Epidermal melanocyte (primary cell): ENCODE results near the gene JAKMIP2.

Source experiments
- DNase-seq: peaks from one replicate; pipeline ENCODE4 v3.0.0; 2011; ENCODE audit warnings: low spot score; ENCODE audit not compliant: insufficient read length

JAKMIP2 gene

GRCh38 chr5:147789820-147790219, 7.3 kb upstream of the JAKMIP2 start:
- no peak for DNase-seq

- DNase-seq: no peak
Observed at GRCh38 chr5:147788023-147788422, 5.5 kb upstream of the JAKMIP2 start.

- no peak for DNase-seq
Observed at GRCh38 chr5:147786142-147786541, 3.6 kb upstream of the JAKMIP2 start.

GRCh38 chr5:147784146-147784987, 1.8 kb upstream of the JAKMIP2 start:
- no peak for DNase-seq

- DNase-seq: no peak
Observed at GRCh38 chr5:147780924-147781573, 1.5 kb downstream of the JAKMIP2 start.

- DNase-seq: no peak
Observed at GRCh38 chr5:147779694-147780093, 2.8 kb downstream of the JAKMIP2 start.

GRCh38 chr5:147776989-147777388, 5.5 kb downstream of the JAKMIP2 start:
- no peak for DNase-seq

- no peak for DNase-seq
Observed at GRCh38 chr5:147773587-147773986, 8.9 kb downstream of the JAKMIP2 start.

GRCh38 chr5:147773139-147773538, 9.4 kb downstream of the JAKMIP2 start:
- DNase-seq: no peak

- no peak for DNase-seq
Observed at GRCh38 chr5:147767048-147767447, 15.5 kb downstream of the JAKMIP2 start.

GRCh38 chr5:147763791-147764525, 18.6 kb downstream of the JAKMIP2 start:
- peak; percentile 27 for DNase-seq

GRCh38 chr5:147760086-147760875, 22.2 kb downstream of the JAKMIP2 start:
- no peak for DNase-seq

- no peak for DNase-seq
Observed at GRCh38 chr5:147759441-147759840, 23.1 kb downstream of the JAKMIP2 start.

- no peak for DNase-seq
Observed at GRCh38 chr5:147756566-147756965, 26.0 kb downstream of the JAKMIP2 start.

- no peak for DNase-seq
Observed at GRCh38 chr5:147754372-147755122, 28.0 kb downstream of the JAKMIP2 start.

GRCh38 chr5:147753765-147754164, 28.8 kb downstream of the JAKMIP2 start:
- no peak for DNase-seq

- no peak for DNase-seq
Observed at GRCh38 chr5:147752666-147753290, 29.8 kb downstream of the JAKMIP2 start.

- no peak for DNase-seq
Observed at GRCh38 chr5:147752033-147752432, 30.5 kb downstream of the JAKMIP2 start.

- no peak for DNase-seq
Observed at GRCh38 chr5:147751156-147751830, 31.2 kb downstream of the JAKMIP2 start.

- no peak for DNase-seq
Observed at GRCh38 chr5:147750065-147750464, 32.5 kb downstream of the JAKMIP2 start.
